GM12878 (cell line): ENCODE data around the gene LPCAT3. TPM values are rescaled to one million over a fixed set of nuclear protein-coding genes. Genes with fewer than 3 reads are reported as not detected.

Experiments
- HDGF ChIP-seq: fragments of 450-650 bp; IDR thresholded peaks from 2 replicates; pipeline ENCODE4 v1.6.1; 2016; ENCODE audit warnings: antibody characterized with exemption
- IKZF2 ChIP-seq, 2 experiments: fragments of 450-650 bp; IDR thresholded peaks; 2 replicates each; pipeline ENCODE4 v1.6.1; 2017; ENCODE audit warnings: mild to moderate bottlenecking in 2 of 2, moderate library complexity in 2 of 2
- NR2F1 ChIP-seq: fragments of 450-650 bp; conservative IDR thresholded peaks from 2 replicates; pipeline ENCODE4 v1.6.1; 2017; ENCODE audit warnings: mild to moderate bottlenecking
- NRF1 ChIP-seq: conservative IDR thresholded peaks from 2 replicates; pipeline ENCODE4 v1.6.1; 2011; ENCODE audit warnings: mild to moderate bottlenecking, low read depth, low read length, improper control_type of control experiment
- PML ChIP-seq: IDR thresholded peaks from 2 replicates; pipeline ENCODE4 v1.6.1; 2012; ENCODE audit warnings: low read length, inconsistent platforms
- POLR2A ChIP-seq: IDR thresholded peaks from 2 replicates; pipeline ENCODE4 v1.6.1; 2011; ENCODE audit warnings: low read depth, mild to moderate bottlenecking, low read length
- POLR2AphosphoS2 ChIP-seq: IDR thresholded peaks from 2 replicates; pipeline ENCODE4 v1.6.1; 2011; ENCODE audit warnings: low read depth, mild to moderate bottlenecking, low read length, improper control_type of control experiment, moderate library complexity
- RUNX3 ChIP-seq: IDR thresholded peaks from 2 replicates; pipeline ENCODE4 v1.6.1; 2012; ENCODE audit warnings: low read length, inconsistent platforms
- SMC3 ChIP-seq: IDR thresholded peaks from 2 replicates; pipeline ENCODE4 v1.6.1; 2011; ENCODE audit warnings: low read length, improper control_type of control experiment, borderline replicate concordance
- SP1 ChIP-seq: IDR thresholded peaks from one replicate; pipeline ENCODE4 v1.6.1; 2011; ENCODE audit warnings: low read depth, low read length
- TCF3 ChIP-seq: IDR thresholded peaks from 2 replicates; pipeline ENCODE4 v1.6.1; 2012; ENCODE audit warnings: low read depth, mild to moderate bottlenecking, low read length, borderline replicate concordance; ENCODE audit not compliant: insufficient read depth
- polyA plus RNA-seq, 11 experiments: library from polyadenylated mRNA; depleted of rRNA in 4 of 11; unstranded in 6 of 11; stranded (reverse) in 5 of 11; fragments of >200 nt; fragmentation: Nextera tagmentation in 4 of 11; fragmentation: Illumina TruSeq in 1 of 11; extraction: Ambion mirVana in 4 of 11; extraction: Trizol in 1 of 11; gene quantifications; 1 replicate in 1 of 11; 2 replicates in 10 of 11; pipeline versions ENCODE4 v1.2.1 to v1.2.3, GENCODE V29; 2011 to 2016; ENCODE audit warnings: inconsistent platforms in 2 of 11, missing spikeins in 2 of 11, low read depth in 1 of 11
- total RNA-seq, 4 experiments: library from RNA; depleted of rRNA in 3 of 4; stranded (reverse); fragments of >200 nt in 3 of 4; fragmentation: Illumina TruSeq in 1 of 4; extraction: Trizol in 1 of 4; gene quantifications; 2 replicates each; pipeline versions ENCODE4 v1.2.1 to v1.2.3, GENCODE V29; 2013 to 2021
- TF ChIP-seq, protein P1 (sequence below): fragments of 450-650 bp; IDR thresholded peaks from 2 replicates; pipeline ENCODE4 v1.6.1; 2018; ENCODE audit warnings: borderline replicate concordance, mild to moderate bottlenecking; ENCODE audit not compliant: partially characterized antibody
- TF ChIP-seq, protein P2 (sequence below): fragments of 150-350 bp; IDR thresholded peaks from 2 replicates; pipeline ENCODE4 v1.6.1; 2016; ENCODE audit warnings: low read depth, low read length
- TF ChIP-seq, protein P3 (sequence below): fragments of 150-350 bp; IDR thresholded peaks from 2 replicates; pipeline ENCODE4 v1.6.1; 2014; ENCODE audit warnings: mild to moderate bottlenecking, low read depth, low read length
- TF ChIP-seq, protein P4 (sequence below), 3 experiments: IDR thresholded peaks in 2 of 3; conservative IDR thresholded peaks in 1 of 3; 2 replicates each; pipeline ENCODE4 v1.5.1; 2011; ENCODE audit warnings: low read depth in 3 of 3, low read length in 3 of 3, mild to moderate bottlenecking in 3 of 3, control low read depth in 2 of 3, moderate library complexity in 2 of 3, inconsistent platforms in 1 of 3, mixed read lengths in 1 of 3; ENCODE audit not compliant: control insufficient read depth in 2 of 3, insufficient read depth in 1 of 3; ENCODE audit errors: extremely low read depth in 1 of 3
- TF ChIP-seq, protein P5 (sequence below): fragments of 450-650 bp; IDR thresholded peaks from 2 replicates; pipeline ENCODE4 v1.6.1; 2017; ENCODE audit warnings: mild to moderate bottlenecking, moderate library complexity

Gene LPCAT3
- total and polyA plus RNA-seq, 10 of the 15 experiments (the other 5 are each of a cell fraction or from before 2014, with no cell fraction given), result 2.6 to 48.3 (median 23.0) TPM

DNA sequence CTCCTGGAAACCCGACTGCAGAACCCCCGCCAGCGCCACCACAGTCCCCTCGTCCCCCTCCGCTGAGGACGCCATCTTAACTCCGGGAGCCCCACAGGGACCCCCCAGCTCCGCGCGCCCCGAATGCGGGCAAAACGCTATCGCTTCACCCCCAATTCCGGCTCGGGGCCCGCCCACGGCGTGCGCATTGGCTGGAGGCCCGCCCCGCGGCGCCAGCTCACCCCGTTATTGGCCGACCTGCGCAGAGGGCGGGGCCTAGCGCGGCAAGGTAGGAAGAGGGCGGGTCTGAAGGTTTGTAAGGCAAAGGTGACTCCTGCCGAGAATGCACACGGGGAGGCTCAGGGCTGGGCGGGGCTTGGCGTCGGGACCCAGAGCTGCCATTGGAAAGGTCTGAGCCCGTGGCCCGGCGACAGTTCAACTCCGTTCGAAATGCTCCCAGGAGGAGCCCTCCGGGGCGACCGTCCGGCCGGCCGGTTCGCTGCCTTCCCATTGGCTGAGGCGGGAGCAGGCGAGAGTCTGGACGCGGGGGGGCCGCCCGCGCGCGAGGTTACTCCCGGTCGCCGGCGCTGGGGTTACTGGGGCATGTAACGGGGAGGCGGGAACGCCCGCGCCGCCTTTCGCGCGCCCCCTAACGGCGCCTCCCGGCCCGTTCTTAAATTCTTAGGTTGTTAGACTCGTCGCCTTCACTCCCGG is at the start of gene LPCAT3 (continued):
- TF ChIP-seq, protein P1, sequence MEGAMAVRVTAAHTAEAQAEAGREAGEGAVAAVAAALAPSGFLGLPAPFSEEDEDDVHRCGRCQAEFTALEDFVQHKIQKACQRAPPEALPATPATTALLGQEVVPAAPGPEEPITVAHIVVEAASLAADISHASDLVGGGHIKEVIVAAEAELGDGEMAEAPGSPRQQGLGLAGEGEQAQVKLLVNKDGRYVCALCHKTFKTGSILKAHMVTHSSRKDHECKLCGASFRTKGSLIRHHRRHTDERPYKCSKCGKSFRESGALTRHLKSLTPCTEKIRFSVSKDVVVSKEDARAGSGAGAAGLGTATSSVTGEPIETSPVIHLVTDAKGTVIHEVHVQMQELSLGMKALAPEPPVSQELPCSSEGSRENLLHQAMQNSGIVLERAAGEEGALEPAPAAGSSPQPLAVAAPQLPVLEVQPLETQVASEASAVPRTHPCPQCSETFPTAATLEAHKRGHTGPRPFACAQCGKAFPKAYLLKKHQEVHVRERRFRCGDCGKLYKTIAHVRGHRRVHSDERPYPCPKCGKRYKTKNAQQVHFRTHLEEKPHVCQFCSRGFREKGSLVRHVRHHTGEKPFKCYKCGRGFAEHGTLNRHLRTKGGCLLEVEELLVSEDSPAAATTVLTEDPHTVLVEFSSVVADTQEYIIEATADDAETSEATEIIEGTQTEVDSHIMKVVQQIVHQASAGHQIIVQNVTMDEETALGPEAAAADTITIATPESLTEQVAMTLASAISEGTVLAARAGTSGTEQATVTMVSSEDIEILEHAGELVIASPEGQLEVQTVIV, result peak; percentile 34
- TF ChIP-seq PML (0 out of 2 replicates have a peak, but pooled peaks have one; percentile 19), HDGF (peak; percentile 90), IKZF2 (IDR thresholded peaks at IDR 0.05) (peak in 1 of 2 experiments; percentile 28; a peak in 1 of 4 replicates), RUNX3 (peak; percentile 40; the same call in 1 of the 2 replicates), POLR2A (peak; percentile 86), SMC3 (peak; percentile 51), POLR2AphosphoS2 (peak; percentile 61), TCF3 (0 out of 2 replicates have a peak, but pooled peaks have one; percentile 28), SP1 (peak; percentile 76), NRF1 (peak; percentile 78), NR2F1 (peak; percentile 61)
- TF ChIP-seq, protein P2, sequence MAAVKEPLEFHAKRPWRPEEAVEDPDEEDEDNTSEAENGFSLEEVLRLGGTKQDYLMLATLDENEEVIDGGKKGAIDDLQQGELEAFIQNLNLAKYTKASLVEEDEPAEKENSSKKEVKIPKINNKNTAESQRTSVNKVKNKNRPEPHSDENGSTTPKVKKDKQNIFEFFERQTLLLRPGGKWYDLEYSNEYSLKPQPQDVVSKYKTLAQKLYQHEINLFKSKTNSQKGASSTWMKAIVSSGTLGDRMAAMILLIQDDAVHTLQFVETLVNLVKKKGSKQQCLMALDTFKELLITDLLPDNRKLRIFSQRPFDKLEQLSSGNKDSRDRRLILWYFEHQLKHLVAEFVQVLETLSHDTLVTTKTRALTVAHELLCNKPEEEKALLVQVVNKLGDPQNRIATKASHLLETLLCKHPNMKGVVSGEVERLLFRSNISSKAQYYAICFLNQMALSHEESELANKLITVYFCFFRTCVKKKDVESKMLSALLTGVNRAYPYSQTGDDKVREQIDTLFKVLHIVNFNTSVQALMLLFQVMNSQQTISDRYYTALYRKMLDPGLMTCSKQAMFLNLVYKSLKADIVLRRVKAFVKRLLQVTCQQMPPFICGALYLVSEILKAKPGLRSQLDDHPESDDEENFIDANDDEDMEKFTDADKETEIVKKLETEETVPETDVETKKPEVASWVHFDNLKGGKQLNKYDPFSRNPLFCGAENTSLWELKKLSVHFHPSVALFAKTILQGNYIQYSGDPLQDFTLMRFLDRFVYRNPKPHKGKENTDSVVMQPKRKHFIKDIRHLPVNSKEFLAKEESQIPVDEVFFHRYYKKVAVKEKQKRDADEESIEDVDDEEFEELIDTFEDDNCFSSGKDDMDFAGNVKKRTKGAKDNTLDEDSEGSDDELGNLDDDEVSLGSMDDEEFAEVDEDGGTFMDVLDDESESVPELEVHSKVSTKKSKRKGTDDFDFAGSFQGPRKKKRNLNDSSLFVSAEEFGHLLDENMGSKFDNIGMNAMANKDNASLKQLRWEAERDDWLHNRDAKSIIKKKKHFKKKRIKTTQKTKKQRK, result no peak
- TF ChIP-seq, protein P3, sequence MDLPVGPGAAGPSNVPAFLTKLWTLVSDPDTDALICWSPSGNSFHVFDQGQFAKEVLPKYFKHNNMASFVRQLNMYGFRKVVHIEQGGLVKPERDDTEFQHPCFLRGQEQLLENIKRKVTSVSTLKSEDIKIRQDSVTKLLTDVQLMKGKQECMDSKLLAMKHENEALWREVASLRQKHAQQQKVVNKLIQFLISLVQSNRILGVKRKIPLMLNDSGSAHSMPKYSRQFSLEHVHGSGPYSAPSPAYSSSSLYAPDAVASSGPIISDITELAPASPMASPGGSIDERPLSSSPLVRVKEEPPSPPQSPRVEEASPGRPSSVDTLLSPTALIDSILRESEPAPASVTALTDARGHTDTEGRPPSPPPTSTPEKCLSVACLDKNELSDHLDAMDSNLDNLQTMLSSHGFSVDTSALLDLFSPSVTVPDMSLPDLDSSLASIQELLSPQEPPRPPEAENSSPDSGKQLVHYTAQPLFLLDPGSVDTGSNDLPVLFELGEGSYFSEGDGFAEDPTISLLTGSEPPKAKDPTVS, result no peak
- TF ChIP-seq, protein P4, sequence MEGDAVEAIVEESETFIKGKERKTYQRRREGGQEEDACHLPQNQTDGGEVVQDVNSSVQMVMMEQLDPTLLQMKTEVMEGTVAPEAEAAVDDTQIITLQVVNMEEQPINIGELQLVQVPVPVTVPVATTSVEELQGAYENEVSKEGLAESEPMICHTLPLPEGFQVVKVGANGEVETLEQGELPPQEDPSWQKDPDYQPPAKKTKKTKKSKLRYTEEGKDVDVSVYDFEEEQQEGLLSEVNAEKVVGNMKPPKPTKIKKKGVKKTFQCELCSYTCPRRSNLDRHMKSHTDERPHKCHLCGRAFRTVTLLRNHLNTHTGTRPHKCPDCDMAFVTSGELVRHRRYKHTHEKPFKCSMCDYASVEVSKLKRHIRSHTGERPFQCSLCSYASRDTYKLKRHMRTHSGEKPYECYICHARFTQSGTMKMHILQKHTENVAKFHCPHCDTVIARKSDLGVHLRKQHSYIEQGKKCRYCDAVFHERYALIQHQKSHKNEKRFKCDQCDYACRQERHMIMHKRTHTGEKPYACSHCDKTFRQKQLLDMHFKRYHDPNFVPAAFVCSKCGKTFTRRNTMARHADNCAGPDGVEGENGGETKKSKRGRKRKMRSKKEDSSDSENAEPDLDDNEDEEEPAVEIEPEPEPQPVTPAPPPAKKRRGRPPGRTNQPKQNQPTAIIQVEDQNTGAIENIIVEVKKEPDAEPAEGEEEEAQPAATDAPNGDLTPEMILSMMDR (IDR thresholded peaks at IDR 0.05 in 2 of 3, conservative IDR thresholded peaks at IDR 0.05 in 1 of 3; ENCODE audit: control insufficient read depth in 2 of 3, extremely low read depth in 1 of 3, insufficient read depth in 1 of 3, low read depth in 3 of 3, low read length in 3 of 3), result peak; percentile 82 to 90 (median 83); a peak in 5 of 6 replicates
- TF ChIP-seq, protein P5, sequence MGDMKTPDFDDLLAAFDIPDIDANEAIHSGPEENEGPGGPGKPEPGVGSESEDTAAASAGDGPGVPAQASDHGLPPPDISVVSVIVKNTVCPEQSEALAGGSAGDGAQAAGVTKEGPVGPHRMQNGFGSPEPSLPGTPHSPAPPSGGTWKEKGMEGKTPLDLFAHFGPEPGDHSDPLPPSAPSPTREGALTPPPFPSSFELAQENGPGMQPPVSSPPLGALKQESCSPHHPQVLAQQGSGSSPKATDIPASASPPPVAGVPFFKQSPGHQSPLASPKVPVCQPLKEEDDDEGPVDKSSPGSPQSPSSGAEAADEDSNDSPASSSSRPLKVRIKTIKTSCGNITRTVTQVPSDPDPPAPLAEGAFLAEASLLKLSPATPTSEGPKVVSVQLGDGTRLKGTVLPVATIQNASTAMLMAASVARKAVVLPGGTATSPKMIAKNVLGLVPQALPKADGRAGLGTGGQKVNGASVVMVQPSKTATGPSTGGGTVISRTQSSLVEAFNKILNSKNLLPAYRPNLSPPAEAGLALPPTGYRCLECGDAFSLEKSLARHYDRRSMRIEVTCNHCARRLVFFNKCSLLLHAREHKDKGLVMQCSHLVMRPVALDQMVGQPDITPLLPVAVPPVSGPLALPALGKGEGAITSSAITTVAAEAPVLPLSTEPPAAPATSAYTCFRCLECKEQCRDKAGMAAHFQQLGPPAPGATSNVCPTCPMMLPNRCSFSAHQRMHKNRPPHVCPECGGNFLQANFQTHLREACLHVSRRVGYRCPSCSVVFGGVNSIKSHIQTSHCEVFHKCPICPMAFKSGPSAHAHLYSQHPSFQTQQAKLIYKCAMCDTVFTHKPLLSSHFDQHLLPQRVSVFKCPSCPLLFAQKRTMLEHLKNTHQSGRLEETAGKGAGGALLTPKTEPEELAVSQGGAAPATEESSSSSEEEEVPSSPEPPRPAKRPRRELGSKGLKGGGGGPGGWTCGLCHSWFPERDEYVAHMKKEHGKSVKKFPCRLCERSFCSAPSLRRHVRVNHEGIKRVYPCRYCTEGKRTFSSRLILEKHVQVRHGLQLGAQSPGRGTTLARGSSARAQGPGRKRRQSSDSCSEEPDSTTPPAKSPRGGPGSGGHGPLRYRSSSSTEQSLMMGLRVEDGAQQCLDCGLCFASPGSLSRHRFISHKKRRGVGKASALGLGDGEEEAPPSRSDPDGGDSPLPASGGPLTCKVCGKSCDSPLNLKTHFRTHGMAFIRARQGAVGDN, result 0 out of 2 replicates have a peak, but pooled peaks have one; percentile 35
